NB4 (cell line): ENCODE results near the gene TRMT1.

ENCODE experiments used
- MYC ChIP-seq: IDR thresholded peaks from 2 replicates; pipeline ENCODE4 v1.6.1; 2011; ENCODE audit warnings: low read depth, low read length
- POLR2A ChIP-seq: IDR thresholded peaks from 2 replicates; pipeline ENCODE4 v1.6.1; 2011; ENCODE audit warnings: mild to moderate bottlenecking; ENCODE audit not compliant: insufficient read length; ENCODE audit errors: extremely low read depth
- TF ChIP-seq, protein P1 (sequence below): IDR thresholded peaks from 2 replicates; pipeline ENCODE4 v1.6.1; 2011; ENCODE audit warnings: low read depth, low read length
- TF ChIP-seq, protein P2 (sequence below): IDR thresholded peaks from one replicate; pipeline ENCODE4 v1.5.1; 2012; ENCODE audit warnings: low read depth, low read length

DNA sequence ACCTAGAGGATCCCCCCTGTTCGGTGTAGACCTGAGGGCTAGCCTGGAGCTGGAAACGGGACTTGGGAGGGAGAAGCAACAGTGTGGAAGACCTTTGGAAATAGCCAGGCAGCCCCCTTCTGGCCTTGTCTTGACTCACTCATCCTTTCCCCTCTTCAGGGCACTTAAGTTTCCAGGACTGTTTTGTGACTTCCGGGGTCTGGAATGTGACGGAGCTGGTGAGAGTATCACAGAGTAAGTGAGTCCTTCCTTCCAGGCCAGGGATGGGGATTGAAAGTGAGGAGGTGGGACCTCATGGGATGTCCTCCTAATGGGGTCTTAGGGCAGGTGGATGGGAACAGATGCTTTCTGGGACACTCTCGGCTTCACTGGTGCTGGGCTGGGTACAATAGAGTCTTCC lies 43.3 kb downstream of the TRMT1 start:
- TF ChIP-seq, protein P1, sequence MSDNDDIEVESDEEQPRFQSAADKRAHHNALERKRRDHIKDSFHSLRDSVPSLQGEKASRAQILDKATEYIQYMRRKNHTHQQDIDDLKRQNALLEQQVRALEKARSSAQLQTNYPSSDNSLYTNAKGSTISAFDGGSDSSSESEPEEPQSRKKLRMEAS = no peak
- TF ChIP-seq POLR2A (no peak), MYC (no peak)
- TF ChIP-seq, protein P2, sequence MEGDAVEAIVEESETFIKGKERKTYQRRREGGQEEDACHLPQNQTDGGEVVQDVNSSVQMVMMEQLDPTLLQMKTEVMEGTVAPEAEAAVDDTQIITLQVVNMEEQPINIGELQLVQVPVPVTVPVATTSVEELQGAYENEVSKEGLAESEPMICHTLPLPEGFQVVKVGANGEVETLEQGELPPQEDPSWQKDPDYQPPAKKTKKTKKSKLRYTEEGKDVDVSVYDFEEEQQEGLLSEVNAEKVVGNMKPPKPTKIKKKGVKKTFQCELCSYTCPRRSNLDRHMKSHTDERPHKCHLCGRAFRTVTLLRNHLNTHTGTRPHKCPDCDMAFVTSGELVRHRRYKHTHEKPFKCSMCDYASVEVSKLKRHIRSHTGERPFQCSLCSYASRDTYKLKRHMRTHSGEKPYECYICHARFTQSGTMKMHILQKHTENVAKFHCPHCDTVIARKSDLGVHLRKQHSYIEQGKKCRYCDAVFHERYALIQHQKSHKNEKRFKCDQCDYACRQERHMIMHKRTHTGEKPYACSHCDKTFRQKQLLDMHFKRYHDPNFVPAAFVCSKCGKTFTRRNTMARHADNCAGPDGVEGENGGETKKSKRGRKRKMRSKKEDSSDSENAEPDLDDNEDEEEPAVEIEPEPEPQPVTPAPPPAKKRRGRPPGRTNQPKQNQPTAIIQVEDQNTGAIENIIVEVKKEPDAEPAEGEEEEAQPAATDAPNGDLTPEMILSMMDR = no peak
